Activated T-helper 2 cell treated with anti-CD3 and anti-CD28 coated beads, Interferon-gamma antibody, Interleukin-2, Interleukin-4, amounts not matched to agents 10 μg/mL and 5 μg/mL and 100 μg/mL, durations not matched to agents 14 hours and 24 hours and 36 hours (primary cell): Measurements from ENCODE around the gene KDM4C. TPM values are rescaled to one million over a fixed set of nuclear protein-coding genes. Genes with fewer than 3 reads are reported as not detected.

Experiments used
- DNase-seq: peaks from one replicate; pipeline ENCODE4 v3.0.0; 2021; ENCODE audit warnings: low spot score
- H3K27ac Mint-ChIP-seq: one replicate; pipeline ENCODE4 v1.8.0; 2021; ENCODE audit warnings: mixed read lengths
- H3K27me3 Mint-ChIP-seq: one replicate; pipeline ENCODE4 v1.8.0; 2021; ENCODE audit warnings: low read depth, mixed read lengths
- H3K36me3 Mint-ChIP-seq: one replicate; pipeline ENCODE4 v1.8.0; 2021; ENCODE audit warnings: low read depth, mixed read lengths
- H3K4me1 Mint-ChIP-seq: one replicate; pipeline ENCODE4 v1.8.0; 2021; ENCODE audit warnings: low read depth, mixed read lengths
- H3K4me3 Mint-ChIP-seq: one replicate; pipeline ENCODE4 v1.8.0; 2021; ENCODE audit warnings: low read depth, mild to moderate bottlenecking, moderate library complexity, mixed read lengths
- H3K9me3 Mint-ChIP-seq: one replicate; pipeline ENCODE4 v1.8.0; 2021; ENCODE audit warnings: mixed read lengths
- intact Hi-C: fragments of 100-400 bp; cut with micrococcal nuclease; formaldehyde crosslinking; loops from one replicate; pipeline ENCODE4 v1.15.1; 2023
- total RNA-seq: library from RNA; stranded (reverse); gene quantifications from 2 replicates; pipeline ENCODE4 v1.2.3, GENCODE V29; 2022

Gene KDM4C
- total RNA-seq, 1 donor from 2014 or later = 38.4 TPM

DNA sequence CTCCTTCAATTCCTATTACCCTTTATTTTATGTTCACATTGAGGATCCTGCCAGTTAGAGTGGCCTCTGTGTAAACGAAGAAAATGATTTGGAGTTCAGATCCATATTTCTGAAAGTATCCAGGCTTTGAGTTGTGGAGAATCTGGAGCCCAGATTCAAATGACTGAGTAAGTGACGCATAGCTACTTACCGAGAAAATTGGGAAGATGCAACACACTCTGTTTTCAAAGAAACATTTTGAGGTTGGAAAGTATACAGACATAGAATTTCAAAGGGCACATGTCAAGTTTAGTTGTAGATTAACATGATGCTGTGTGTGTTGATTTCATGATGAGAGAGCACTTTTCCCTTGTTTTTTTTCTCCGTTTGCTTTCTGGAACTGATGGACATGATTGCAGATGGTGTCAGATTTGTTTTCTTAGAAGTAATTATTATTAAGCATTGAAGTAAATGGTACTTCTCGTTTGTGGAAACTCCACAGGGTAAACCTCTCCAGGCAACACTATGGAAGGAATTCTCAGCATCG, 148.1 kb downstream of the KDM4C start:
- H3K9me3 Mint-ChIP-seq = no peaks in the 10 kb centered on the region
- no peak overlapping the region for H3K4me3 Mint-ChIP-seq
- peaks cover 6% of the 10 kb centered on the region for H3K36me3 Mint-ChIP-seq
- DNase-seq = no peak
- intact Hi-C loops = no loop called here
- no peaks in the 10 kb centered on the region for H3K27me3 Mint-ChIP-seq
- H3K4me1 Mint-ChIP-seq = peaks cover 17% of the 10 kb centered on the region
- no peak overlapping the region for H3K27ac Mint-ChIP-seq

DNA sequence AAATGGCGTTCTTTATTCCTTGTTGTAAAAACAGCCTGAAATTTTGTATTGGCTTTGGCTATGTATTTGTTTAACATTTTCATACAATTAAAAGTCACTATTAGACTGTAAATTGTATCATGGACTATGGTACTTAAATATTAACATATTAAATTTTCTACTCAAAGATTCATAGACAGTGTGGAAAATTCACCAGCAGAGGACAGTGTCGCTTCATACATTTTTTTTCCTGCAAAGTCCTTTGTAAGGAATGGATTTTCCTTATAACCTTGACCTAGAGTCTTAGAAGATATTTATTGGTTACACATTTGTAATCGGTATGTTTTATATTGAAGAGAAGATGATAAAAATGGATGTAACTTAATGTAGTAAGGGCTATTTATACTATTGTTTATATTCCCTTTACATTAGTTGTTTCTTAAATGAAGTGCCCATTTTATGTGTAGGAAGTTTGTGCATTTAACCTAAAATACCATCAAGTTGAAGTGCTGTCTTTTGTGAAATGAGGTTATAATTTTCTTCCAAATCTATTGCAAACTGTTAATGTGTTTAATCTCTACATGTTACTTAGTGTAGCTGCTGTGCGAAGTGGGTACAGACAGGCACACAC, 150.1 kb downstream of the KDM4C start:
- H3K4me3 Mint-ChIP-seq = no peak overlapping the region
- peaks cover 6% of the 10 kb centered on the region for H3K4me1 Mint-ChIP-seq
- DNase-seq = no peak
- no peak overlapping the region for H3K27ac Mint-ChIP-seq
- no peaks in the 10 kb centered on the region for H3K9me3 Mint-ChIP-seq
- no peaks in the 10 kb centered on the region for H3K36me3 Mint-ChIP-seq
- intact Hi-C loops = no loop called here
- H3K27me3 Mint-ChIP-seq = no peaks in the 10 kb centered on the region

DNA sequence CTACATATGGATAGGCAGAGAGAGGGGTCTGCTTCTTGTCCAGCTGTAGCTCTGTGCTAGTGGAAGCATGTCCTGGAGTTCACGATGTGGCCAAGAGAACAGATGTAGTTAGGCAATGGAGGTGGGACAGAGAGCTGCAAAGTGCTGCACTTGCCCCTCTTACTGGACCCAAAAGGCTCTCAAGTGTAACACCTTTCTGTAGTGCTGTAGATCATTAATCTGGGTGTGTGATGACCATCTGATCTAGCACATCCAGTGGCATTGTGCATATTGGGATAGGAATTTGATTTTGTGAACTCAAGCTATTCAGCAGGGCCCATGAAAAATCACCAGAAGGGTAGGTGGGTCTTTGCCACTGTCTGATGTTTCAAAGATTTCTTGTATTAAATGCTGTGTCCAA, 151.4 kb downstream of the KDM4C start:
- no peak overlapping the region for H3K27ac Mint-ChIP-seq
- H3K4me3 Mint-ChIP-seq = no peak overlapping the region

DNA sequence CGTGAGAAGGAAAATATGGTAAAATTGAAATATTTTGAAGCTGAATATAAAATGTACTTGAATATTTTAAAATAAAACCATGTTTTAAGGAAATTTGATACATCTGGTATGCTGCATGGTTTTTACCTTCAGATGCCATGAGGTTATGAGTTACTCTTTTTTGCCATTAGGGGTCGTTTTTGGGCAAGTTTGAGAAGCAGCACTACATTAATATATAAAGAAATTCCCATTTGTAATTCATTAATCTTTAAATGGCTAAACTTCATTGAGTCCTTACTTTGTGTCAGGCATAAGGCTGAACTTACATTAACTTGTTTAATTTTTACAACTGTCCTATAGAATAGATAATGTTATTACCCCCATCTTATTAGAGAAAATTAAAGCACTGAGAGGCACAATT, 152.3 kb downstream of the KDM4C start:
- Mint-ChIP-seq H3K27ac (no peak overlapping the region), H3K4me3 (no peak overlapping the region), H3K27me3 (no peaks in the 10 kb centered on the region), H3K36me3 (no peaks in the 10 kb centered on the region), H3K4me1 (peaks cover 6% of the 10 kb centered on the region), H3K9me3 (no peaks in the 10 kb centered on the region)
- intact Hi-C loops = no loop called here
- DNase-seq = no peak

More for the DNA sequence above, 151.4 kb downstream of the KDM4C start:
- no peaks in the 10 kb centered on the region for H3K36me3 Mint-ChIP-seq
- H3K4me1 Mint-ChIP-seq = peaks cover 6% of the 10 kb centered on the region
- H3K9me3 Mint-ChIP-seq = no peaks in the 10 kb centered on the region
- no peak for DNase-seq
- H3K27me3 Mint-ChIP-seq = no peaks in the 10 kb centered on the region
- intact Hi-C loops = no loop called here

DNA sequence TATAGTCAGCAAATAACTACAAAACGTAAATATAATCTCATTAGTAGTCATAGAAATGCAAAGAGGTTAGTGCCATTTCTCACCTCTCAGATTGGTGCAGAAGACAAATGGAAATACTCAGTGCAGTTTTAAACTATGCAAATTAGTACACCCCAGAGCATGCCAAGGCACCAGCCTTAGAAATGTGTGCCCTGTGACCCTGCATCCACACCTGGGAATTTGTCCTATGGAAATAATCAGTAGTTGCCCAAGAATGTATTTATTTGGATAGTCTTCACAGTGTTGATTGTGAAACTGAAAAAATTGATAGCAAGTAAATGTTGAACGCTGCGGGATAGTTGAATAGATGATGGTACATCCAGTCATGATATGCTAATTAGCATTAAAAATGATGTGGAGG, 152.7 kb downstream of the KDM4C start:
- Mint-ChIP-seq H3K27ac (no peak overlapping the region), H3K9me3 (no peaks in the 10 kb centered on the region), H3K4me3 (no peak overlapping the region), H3K36me3 (no peaks in the 10 kb centered on the region), H3K27me3 (no peaks in the 10 kb centered on the region), H3K4me1 (peaks cover 6% of the 10 kb centered on the region)
- DNase-seq = no peak
- intact Hi-C loops = no loop called here

DNA sequence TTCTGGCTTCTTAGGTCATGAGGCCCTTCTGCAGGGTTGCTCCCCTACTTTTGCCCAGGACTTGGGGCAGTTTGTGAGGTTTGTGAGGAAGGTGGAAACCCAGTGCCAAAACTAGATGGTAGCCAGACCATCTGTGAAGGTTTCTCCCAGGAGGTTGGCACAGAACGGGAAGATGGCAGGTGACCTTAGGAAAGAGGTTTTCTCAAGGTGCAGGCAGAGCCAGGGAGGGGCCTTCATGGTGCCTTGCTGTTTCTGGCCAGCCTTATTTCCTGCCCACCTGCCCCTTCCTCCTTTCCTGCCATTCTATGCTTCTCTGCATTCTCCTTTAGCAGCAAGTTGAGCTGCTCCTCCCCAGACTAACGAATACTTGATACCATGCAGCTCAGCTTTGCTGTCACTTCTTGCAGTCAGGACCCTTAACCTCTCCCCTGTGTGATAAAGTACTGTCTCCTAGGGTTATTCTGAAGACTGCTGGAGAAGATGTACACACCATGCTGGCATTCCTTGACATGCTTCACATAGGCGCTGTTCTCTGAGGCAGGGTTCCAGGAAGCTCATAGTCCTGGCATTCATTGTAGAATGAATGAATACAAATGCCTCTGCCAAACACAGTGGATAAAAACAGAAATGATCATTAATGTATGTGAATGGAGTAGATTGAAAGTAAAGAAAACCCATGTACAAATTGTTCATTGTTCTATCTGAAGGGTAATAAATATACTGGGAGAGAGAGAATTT, 154.3 kb downstream of the KDM4C start:
- Mint-ChIP-seq H3K9me3 (no peaks in the 10 kb centered on the region), H3K27ac (no peak overlapping the region), H3K4me3 (no peak overlapping the region), H3K27me3 (no peaks in the 10 kb centered on the region), H3K36me3 (peaks cover 8% of the 10 kb centered on the region), H3K4me1 (peaks cover 12% of the 10 kb centered on the region)
- intact Hi-C loops = no loop called here
- no peak for DNase-seq

DNA sequence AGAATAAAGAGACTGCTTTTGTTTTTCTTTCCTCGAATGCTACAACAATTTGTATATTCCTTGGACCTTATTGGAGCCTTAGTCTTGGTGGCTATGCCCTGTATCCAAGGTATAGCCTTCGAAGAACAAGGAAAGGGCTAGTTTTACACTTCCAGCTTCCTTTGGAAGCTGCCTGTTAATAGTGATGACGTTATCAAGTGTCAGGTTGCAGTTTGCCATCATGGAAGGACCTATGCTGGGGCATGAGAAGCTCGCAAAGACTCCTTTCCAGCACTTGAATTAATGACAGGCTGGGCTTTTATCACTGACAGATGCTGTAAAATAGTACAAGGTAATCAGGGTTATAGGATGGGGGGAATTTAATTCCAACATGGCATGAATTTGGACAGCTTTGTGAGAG, 157.9 kb downstream of the KDM4C start:
- no peak for DNase-seq
- intact Hi-C loops = no loop called here

DNA sequence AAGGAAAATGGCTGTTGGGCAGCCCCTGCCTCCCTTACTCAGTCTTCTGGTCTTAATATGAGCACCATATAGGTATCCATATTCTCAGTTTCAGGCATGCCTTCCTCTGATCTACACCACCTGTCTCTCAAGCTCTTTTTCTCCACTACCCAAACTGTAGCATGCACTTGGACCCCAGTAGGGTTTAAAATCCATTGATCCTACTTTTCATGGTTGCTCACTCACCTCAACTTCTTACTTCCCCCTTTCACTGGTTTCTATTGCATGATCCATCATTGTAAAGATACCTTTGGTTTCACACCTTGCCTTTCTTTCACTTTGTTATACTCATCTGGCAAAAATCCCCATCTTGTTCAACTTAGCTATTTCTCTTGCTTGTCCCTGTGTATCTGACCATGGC, 159.4 kb downstream of the KDM4C start:
- Mint-ChIP-seq H3K4me3 (no peak overlapping the region), H3K36me3 (peaks cover 42% of the 10 kb centered on the region), H3K27me3 (no peaks in the 10 kb centered on the region), H3K9me3 (peaks cover 6% of the 10 kb centered on the region), H3K4me1 (peaks cover 37% of the 10 kb centered on the region), H3K27ac (peak overlapping the region; percentile 2)
- intact Hi-C loops = no loop called here
- no peak for DNase-seq

More for the DNA sequence above, 157.9 kb downstream of the KDM4C start:
- Mint-ChIP-seq H3K4me1 (peaks cover 24% of the 10 kb centered on the region), H3K27ac (no peak overlapping the region), H3K36me3 (peaks cover 28% of the 10 kb centered on the region), H3K9me3 (peaks cover 6% of the 10 kb centered on the region), H3K27me3 (no peaks in the 10 kb centered on the region), H3K4me3 (no peak overlapping the region)

DNA sequence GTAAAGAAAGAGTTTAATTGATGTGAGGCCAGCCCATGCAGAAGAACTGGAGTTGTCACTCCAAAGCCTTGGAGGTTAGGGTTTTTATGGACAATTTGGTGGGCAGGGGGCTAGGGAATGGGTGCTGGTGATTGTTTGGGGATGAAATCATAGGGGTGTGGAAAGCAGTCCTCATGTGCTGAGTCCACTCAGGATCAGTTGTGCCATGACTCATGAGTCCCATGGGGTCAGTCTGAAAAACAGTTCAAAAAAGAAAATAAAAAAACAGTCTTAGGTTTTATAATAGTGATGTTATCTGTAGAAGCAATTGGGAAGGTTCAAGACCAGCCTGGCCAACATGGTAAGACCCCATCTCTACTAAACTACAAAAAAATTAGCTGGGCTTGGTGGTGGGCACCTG, 162.3 kb downstream of the KDM4C start:
- Mint-ChIP-seq H3K27me3 (no peaks in the 10 kb centered on the region), H3K9me3 (peaks cover 6% of the 10 kb centered on the region), H3K27ac (no peak overlapping the region), H3K36me3 (peaks cover 49% of the 10 kb centered on the region), H3K4me3 (no peak overlapping the region), H3K4me1 (peaks cover 48% of the 10 kb centered on the region)
- intact Hi-C loops = loop anchor here (10.0 kb wide), 1 partner anchor 55 kb away; no protein-coding TSS in a partner anchor
- no peak for DNase-seq

DNA sequence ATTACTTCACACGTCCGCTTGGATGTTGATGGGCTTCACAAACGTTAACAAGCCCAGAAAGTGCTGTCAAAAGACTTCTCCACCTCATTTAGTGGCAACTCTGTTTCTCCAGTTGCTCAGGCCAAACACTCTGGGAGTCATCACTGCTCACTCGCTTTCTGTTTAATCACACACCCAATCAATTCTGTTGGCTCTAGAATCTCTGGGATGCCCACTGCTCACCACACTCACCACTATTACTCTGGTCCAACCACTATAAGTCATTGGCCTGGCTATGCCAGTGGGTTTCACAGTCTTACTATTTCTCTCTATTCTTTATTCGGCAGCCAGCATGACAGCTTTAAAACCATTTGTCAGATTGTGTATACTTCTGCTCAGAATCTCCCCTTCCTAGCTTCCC, 163.5 kb downstream of the KDM4C start:
- H3K4me1 Mint-ChIP-seq = peaks cover 44% of the 10 kb centered on the region
- H3K36me3 Mint-ChIP-seq = peaks cover 43% of the 10 kb centered on the region
- no peaks in the 10 kb centered on the region for H3K27me3 Mint-ChIP-seq
- intact Hi-C loops = loop anchor here (10.0 kb wide), 1 partner anchor 53 kb away; no protein-coding TSS in a partner anchor
- H3K4me3 Mint-ChIP-seq = no peak overlapping the region
- H3K27ac Mint-ChIP-seq = no peak overlapping the region
- DNase-seq = no peak
- peaks cover 6% of the 10 kb centered on the region for H3K9me3 Mint-ChIP-seq

DNA sequence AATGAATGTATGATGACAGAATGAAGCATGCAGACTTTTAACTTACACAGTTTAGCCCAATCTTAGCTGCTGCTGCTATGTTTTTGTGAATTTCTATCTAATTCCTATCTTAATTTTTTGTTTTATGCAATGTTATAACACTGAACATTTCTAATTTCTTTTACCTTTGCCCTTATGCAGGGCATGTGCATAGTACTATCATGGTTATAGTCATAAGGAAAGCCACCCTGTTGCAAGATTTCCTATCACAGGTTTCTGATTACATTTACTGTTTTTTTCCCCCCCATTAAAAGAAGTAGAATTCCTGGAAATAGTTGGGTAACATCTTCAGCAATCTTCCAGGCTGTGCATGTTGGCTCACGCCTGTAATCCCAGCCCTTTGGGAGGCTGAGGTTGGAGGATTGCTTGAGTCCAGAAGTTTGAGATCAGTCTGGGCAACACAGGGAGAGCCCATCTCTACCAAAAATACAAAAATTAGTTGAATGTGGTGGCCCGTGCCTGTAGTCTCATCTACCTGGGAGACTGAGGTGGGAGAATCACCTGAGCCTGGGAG, 164.4 kb downstream of the KDM4C start:
- intact Hi-C loops = loop anchor here (10.0 kb wide), 1 partner anchor 53 kb away; no protein-coding TSS in a partner anchor
- peaks cover 41% of the 10 kb centered on the region for H3K4me1 Mint-ChIP-seq
- peaks cover 41% of the 10 kb centered on the region for H3K36me3 Mint-ChIP-seq
- no peak for DNase-seq
- H3K9me3 Mint-ChIP-seq = peaks cover 6% of the 10 kb centered on the region
- no peak overlapping the region for H3K4me3 Mint-ChIP-seq
- no peak overlapping the region for H3K27ac Mint-ChIP-seq
- H3K27me3 Mint-ChIP-seq = no peaks in the 10 kb centered on the region

DNA sequence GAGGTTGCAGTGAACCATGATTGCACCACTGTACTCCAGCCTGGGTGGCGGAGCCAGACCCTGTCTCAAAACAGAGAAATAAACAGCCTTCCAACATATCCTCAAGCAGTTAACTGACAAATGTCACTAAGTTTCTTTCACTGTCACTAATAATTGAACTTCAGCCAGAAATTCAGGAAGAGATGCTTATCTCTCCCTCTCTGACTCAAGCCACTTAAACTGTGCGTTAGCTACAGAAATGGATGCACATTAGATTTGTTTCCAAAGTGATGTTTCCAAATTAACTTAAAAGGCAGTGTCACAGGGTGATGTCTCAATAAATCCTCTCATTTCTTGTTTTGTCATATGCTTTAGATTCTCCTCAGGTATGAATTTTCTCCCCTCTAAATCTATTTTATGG, 164.9 kb downstream of the KDM4C start:
- peaks cover 36% of the 10 kb centered on the region for H3K36me3 Mint-ChIP-seq
- peaks cover 38% of the 10 kb centered on the region for H3K4me1 Mint-ChIP-seq
- intact Hi-C loops = loop anchor here (10.0 kb wide), 1 partner anchor 52 kb away; no protein-coding TSS in a partner anchor
- peaks cover 6% of the 10 kb centered on the region for H3K9me3 Mint-ChIP-seq
- peak overlapping the region; percentile 26 for H3K27ac Mint-ChIP-seq
- H3K4me3 Mint-ChIP-seq = no peak overlapping the region
- no peaks in the 10 kb centered on the region for H3K27me3 Mint-ChIP-seq
- no peak for DNase-seq

DNA sequence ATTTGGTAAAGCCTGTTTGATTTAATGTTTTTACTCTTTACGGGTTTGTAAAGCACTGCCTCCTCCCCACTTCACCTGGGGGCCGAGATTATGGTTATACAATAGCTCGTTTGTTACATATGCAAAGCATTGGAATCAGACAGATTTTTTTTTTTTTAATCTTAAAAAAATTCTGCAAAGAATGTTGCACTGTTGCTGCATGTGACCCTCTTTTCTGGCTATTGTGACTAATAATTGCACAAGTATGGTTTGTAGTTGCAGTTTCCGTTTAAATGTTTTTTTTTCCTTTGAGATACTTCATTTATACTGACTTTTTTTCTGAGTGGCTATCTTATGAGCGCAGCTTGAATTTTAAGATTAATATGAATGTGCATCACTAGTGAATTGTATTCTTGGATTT, 165.3 kb downstream of the KDM4C start:
- peaks cover 42% of the 10 kb centered on the region for H3K4me1 Mint-ChIP-seq
- H3K9me3 Mint-ChIP-seq = peaks cover 5% of the 10 kb centered on the region
- H3K4me3 Mint-ChIP-seq = no peak overlapping the region
- DNase-seq = no peak
- intact Hi-C loops = loop anchor here (10.0 kb wide), 1 partner anchor 52 kb away; no protein-coding TSS in a partner anchor
- no peaks in the 10 kb centered on the region for H3K27me3 Mint-ChIP-seq
- H3K27ac Mint-ChIP-seq = no peak overlapping the region
- H3K36me3 Mint-ChIP-seq = peaks cover 33% of the 10 kb centered on the region
